Endothelial cell (in vitro differentiated cells): Measurements from ENCODE around the gene PCGF3. TPM values are rescaled to one million over a fixed set of nuclear protein-coding genes. Genes with fewer than 3 reads are reported as not detected.
"Not testable (repeated sequence)": the region's sequence is repeated elsewhere in the genome, so short reads cannot be mapped to it uniquely, and the experiment has no call there.

ENCODE experiments used
- DNase-seq: peaks from one replicate; pipeline ENCODE4 v3.0.0; 2021; ENCODE audit warnings: low spot score
- H3K27ac Mint-ChIP-seq: one replicate; pipeline ENCODE4 v1.8.0; 2021; ENCODE audit warnings: mixed read lengths, inconsistent platforms; ENCODE audit not compliant: unreplicated experiment
- H3K27me3 Mint-ChIP-seq: one replicate; pipeline ENCODE4 v1.8.0; 2021; ENCODE audit warnings: mild to moderate bottlenecking, moderate library complexity, mixed read lengths, inconsistent platforms; ENCODE audit not compliant: unreplicated experiment
- H3K36me3 Mint-ChIP-seq: one replicate; pipeline ENCODE4 v1.8.0; 2021; ENCODE audit warnings: mild to moderate bottlenecking, low read depth, mixed read lengths, inconsistent platforms; ENCODE audit not compliant: unreplicated experiment
- H3K4me1 Mint-ChIP-seq: one replicate; pipeline ENCODE4 v1.8.0; 2021; ENCODE audit warnings: mild to moderate bottlenecking, mixed read lengths, inconsistent platforms; ENCODE audit not compliant: unreplicated experiment
- H3K4me3 Mint-ChIP-seq: one replicate; pipeline ENCODE4 v1.8.0; 2021; ENCODE audit warnings: mild to moderate bottlenecking, mixed read lengths, inconsistent platforms; ENCODE audit not compliant: unreplicated experiment
- H3K9me3 Mint-ChIP-seq: one replicate; pipeline ENCODE4 v1.8.0; 2021; ENCODE audit warnings: mixed read lengths, inconsistent platforms; ENCODE audit not compliant: unreplicated experiment
- total RNA-seq: library from RNA; stranded (reverse); fragmentation: NEBNext Ultra II Directional; extraction: Animal tissue kit (Norgen Biotek cat#: 25700); gene quantifications from one replicate; pipeline ENCODE4 v1.2.1, GENCODE V29; 2021; ENCODE audit not compliant: unreplicated experiment
- TF ChIP-seq, protein P1 (sequence below): fragments of 200-600 bp; sonication (generic); IDR thresholded peaks from one replicate; pipeline ENCODE4 v1.5.0; 2021; ENCODE audit warnings: antibody characterized with exemption; ENCODE audit not compliant: unreplicated experiment

Gene PCGF3
- total RNA-seq, 1 donor from 2014 or later, result 84.5 TPM

DNA sequence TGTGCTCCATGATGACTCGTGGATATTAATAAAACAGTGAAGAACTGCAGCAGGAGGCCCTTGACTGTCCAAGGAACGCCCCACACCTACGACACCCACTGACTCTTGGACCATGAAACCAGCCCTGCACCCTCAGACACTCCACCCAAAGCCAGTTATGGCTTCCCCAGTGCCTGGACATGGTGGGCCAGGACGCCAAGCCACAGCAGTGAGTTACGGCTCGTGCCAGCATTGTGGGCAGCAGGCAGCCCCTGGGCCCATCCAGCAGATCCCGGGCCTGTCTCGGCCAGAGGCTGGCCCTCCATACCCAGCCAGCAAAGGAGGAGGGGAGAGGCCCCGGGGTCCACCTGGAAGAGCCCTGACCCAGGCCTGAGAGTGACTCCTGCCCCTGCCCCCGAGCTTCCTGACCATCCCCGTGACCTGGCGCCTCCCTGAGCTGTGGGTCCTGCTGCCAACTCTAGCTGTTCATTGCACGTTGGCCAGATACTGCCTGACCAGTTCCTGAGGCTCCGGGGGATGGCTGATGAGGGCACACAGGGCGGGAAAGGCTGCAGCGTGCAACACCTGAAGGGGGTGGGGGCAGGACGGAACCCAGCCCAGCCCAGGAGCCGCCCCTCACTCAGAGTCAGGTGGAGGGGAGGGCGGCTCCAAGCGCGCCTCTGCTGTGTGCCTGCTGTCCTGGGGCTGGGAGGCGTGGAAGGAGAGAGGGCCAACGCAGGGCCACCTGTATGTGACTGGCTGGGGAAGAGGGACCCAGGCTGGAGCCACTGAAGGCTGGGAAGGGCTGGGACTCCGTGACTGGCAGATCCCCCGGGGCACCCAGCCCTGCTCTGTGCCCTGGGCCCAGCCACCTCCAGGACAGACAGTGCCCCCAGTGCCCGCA is 17.4 kb upstream of the PCGF3 start:
- Mint-ChIP-seq H3K4me1 (peaks cover 21% of the 10 kb centered on the region), H3K27me3 (peaks cover 16% of the 10 kb centered on the region), H3K4me3 (peak overlapping the region; percentile 60), H3K27ac (peak overlapping the region; percentile 75), H3K9me3 (no peaks in the 10 kb centered on the region), H3K36me3 (peaks cover 8% of the 10 kb centered on the region)
- TF ChIP-seq, protein P1, sequence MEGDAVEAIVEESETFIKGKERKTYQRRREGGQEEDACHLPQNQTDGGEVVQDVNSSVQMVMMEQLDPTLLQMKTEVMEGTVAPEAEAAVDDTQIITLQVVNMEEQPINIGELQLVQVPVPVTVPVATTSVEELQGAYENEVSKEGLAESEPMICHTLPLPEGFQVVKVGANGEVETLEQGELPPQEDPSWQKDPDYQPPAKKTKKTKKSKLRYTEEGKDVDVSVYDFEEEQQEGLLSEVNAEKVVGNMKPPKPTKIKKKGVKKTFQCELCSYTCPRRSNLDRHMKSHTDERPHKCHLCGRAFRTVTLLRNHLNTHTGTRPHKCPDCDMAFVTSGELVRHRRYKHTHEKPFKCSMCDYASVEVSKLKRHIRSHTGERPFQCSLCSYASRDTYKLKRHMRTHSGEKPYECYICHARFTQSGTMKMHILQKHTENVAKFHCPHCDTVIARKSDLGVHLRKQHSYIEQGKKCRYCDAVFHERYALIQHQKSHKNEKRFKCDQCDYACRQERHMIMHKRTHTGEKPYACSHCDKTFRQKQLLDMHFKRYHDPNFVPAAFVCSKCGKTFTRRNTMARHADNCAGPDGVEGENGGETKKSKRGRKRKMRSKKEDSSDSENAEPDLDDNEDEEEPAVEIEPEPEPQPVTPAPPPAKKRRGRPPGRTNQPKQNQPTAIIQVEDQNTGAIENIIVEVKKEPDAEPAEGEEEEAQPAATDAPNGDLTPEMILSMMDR, result no peak
- no peak for DNase-seq

DNA sequence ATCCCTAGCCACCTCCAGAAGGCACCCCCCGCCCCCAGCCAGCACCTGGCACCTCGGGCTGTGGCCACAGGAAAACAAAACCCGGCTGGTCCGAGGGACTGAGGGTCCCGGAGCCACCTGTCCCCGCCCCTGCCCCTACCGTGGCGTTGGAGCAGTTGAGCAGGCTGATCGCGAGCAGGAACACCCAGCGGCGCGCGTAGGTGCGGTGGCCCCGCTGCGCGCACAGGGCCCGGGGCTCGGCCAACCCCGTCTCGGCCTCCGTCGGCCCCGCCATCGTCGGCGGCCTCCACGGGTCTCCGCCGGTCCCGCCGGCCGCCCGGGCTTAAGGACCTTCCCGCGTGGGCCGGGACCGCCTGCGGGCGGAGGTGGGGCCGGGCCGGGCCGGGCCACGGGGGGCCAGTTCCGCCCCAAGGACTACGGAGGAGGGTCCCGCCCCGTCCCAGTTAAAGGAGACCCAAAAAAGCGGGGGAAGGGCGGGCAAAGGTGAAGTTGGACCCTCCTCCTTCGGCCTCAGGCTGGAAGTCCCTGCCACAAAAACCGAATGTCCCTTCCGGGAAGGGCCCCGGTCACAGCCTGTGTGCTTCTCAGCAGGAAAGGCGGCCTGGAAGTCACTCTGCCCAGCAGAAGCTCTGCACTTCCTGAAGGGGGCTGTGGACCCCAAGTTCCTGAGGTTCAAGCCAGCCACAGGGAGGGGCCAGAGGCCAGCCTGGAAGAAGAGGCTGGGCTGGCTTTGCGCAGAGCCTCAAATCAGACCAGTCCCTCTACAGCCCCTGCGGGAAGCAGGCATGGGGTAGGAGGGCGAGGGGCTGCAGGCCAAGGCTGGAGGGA is 16.6 kb upstream of the PCGF3 start, which contains the start of gene SLC49A3:
Gene SLC49A3, minus strand, starts transcription at position 298 of the 828 bp plus-strand sequence. Its CDS starts 24 bp downstream, at position 274.
- Mint-ChIP-seq H3K4me1 (peaks cover 19% of the 10 kb centered on the region), H3K27ac (peak within 1 kb of the TSS; percentile 75), H3K27me3 (peaks cover 19% of the 10 kb centered on the region), H3K4me3 (peak within 1 kb of the TSS; percentile 60), H3K36me3 (peaks cover 8% of the 10 kb centered on the region), H3K9me3 (no peaks in the 10 kb centered on the region)
- no peak for DNase-seq
- TF ChIP-seq, protein P1, result no peak

- Mint-ChIP-seq H3K4me3 (peak overlapping the region; percentile 31), H3K36me3 (peaks cover 8% of the 10 kb centered on the region), H3K4me1 (peaks cover 19% of the 10 kb centered on the region), H3K27me3 (peaks cover 14% of the 10 kb centered on the region), H3K9me3 (no peaks in the 10 kb centered on the region), H3K27ac (peak overlapping the region; percentile 18)
- TF ChIP-seq, protein P1, result no peak
- no peak for DNase-seq
Measured at GRCh38 chr4:689723-690122, 15.9 kb upstream of the PCGF3 start.

DNA sequence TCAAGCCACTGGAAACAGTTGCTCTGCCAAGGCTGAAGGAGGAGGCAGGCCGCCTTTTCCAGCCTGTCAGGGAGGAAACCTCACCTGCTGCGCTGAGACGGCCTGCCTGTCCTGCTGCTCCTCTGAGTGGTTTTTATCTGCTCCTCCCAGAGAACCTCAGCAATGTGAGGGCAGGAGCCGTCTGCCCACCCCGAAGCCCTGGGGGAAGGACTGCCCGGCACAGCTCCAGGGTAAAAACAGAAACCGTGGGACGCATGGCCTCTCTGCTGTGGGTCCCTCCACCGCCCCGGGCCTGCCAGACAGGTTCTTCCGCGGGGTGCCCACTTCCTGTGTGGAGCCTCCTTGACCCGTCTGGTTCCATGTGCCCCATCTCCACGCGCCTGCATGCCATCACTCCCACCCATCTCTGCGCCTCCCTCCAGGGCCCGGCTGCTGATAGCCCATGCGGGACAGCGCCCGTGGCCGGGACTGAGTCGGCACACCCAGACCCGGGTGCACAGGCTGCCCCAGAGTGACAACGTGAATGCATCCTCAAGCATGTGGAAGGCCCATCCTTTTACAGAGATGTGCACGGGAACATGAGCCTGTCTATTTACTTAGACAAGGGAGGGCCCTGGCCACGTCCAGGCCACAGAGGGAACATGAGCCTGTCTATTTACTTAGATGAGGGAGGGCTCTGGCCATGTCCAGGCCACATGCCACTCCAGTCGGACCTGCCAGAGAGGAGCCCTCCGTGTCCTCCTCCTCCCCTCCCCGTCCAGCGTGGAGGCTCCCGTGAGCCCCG is 12.7 kb upstream of the PCGF3 start:
- TF ChIP-seq, protein P1, result no peak
- DNase-seq, result no peak
- Mint-ChIP-seq H3K27ac (no peak overlapping the region), H3K4me3 (no peak overlapping the region), H3K4me1 (peaks cover 12% of the 10 kb centered on the region), H3K36me3 (no peaks in the 10 kb centered on the region), H3K27me3 (peaks cover 7% of the 10 kb centered on the region), H3K9me3 (no peaks in the 10 kb centered on the region)

DNA sequence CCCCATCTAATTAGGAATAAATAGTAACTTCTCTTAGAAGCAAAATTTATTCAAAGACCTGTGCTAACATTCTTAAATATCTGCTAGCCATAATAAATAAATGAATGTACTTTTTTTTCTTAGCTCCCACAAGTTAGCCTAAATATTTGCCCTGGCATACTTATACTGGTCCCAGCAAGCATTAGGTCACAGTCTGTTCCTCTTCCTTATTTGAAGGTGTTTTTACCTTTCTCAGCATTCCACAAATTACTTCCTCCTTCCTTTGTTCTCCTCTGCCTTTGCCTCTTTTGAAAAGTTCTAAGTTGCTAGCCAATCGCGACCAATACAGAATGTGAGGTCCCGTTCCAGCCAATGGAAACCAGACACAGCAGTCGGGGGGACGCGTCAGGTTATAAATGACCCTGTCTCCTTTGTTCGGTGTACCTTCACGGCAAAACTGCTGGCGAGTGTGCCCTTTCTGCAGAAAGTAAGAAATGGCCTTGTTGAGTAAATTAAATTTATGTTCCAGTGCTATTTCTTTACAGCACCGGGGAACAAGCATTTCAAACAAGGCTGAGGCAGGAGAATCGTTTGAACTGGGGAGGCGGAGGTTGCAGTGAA is 11.2 kb upstream of the PCGF3 start:
- H3K27ac Mint-ChIP-seq, DNase-seq, H3K4me3 Mint-ChIP-seq, H3K9me3 Mint-ChIP-seq, H3K36me3 Mint-ChIP-seq, H3K27me3 Mint-ChIP-seq: not testable (repeated sequence)
- peaks cover 14% of the 10 kb centered on the region for H3K4me1 Mint-ChIP-seq
